Measurements from ENCODE around the gene ANO4.

GRCh38 chr12:101165319-101165718, 370.7 kb downstream of the ANO4 start:
- no peak for TF ChIP-seq POLR2A (IDR thresholded peaks at IDR 0.05)
- TF ChIP-seq CTCF (IDR thresholded peaks at IDR 0.05) = no peak

Measured in stomach (tissue), 4 donors.